ENCODE measurements around the gene PAX2. TPM values are rescaled to one million over a fixed set of nuclear protein-coding genes. Genes with fewer than 3 reads are reported as not detected.
A peak's percentile ranks its signal among the peaks of the same experiment; 100 is the strongest.

Gene PAX2
- total RNA-seq, 1 donor from 2014 or later = not detected

DNA sequence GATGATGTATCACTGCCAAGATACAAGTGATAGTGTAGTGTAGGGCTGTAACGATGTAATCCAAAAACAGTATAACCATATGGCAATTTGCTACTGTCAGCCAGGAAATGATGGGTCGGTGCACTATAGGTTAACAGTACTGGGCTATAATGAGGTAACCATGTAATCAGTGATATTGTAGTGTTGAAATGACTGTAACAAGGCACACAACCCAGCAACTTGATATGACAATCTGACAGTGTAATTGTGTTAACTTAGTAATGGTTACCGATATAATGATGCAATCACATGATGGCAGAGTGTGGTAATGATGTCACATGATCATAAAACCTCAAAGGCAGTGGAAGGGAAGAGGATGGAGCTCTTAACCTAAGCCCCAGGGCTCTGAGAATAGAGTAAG, 93.6 kb downstream of the PAX2 start:
- no peak for DNase-seq (ENCODE audit: low read depth in 2 of 2)

DNA sequence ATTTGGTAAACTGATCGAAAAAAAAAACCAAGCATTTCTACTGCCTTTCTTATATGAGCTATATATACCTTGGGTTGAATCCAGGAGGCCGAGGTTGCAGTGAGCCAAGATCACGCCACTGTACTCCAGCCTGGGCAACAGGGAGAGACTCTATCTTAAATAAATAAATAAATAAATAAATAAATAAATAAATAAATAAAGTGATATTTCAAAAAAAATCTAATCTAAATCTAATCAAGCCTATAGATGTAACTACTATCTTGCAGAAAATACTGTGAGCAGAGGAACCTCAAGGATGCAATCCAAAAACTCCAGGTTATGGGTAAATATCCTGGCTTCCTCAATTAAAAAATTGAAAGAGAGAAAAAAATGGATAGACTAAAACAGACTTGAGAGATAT, 96.1 kb downstream of the PAX2 start:
- no peak for DNase-seq (ENCODE audit: low read depth in 2 of 2)

DNA sequence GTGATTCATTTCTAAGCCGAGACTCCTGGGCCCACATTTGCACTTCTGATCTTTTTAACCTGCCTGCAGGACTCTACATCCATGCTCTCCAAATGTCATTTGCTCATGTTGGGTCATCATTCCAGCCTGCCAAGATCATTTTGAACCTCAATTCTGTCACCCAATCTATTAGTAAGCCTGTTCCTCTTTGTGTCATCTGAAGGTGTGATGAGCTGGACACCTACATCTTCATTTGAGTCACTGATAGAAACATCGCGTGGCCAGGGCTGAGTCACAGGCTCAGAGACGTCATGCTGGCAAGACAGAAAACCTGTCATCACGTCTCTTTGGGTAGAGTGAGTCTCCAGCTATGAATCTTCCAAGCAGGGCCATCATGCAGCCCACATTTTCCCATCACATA, 102.1 kb downstream of the PAX2 start:
- no peak for DNase-seq (ENCODE audit: low read depth in 2 of 2)

DNA sequence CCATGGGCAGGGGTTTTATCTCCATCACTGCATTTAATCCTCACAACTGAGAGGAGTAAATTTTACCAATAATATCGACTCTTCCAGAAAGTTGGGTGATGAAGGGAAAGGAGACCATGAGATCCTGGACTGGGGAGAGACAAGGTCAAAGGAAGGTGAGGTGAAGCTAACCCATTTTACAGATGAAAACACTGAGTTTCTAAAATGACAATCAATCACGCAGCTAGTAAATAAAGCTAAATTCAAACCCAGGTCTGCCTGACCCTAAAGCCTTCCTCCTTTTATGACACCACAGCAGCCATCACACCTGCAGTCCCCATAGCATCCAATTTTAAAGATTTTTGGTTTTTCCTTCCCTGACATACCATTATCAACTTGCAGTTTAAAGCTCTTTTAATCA, 103.4 kb downstream of the PAX2 start:
- DNase-seq (ENCODE audit: low read depth in 2 of 2) = no peak

DNA sequence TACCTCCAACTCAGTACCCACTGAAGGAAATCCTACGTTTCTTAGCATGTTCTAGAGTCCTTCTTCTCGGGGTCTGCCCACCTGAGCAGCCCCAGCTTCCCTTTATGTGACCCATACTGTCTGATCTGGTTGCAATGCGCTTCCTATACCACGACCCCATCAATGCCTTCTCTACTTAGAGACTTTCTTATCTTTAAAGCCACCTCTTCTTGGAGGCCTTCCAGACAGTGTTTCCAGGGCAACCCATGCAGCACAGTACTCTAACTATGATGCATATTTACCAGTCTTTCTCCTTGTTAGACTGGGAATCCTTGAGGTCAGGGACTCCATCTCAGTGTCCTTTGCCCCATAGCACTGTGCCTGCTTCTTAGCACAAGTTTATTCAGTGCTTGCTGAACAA, 112.9 kb downstream of the PAX2 start:
- no peak for DNase-seq (ENCODE audit: low read depth in 2 of 2)

DNA sequence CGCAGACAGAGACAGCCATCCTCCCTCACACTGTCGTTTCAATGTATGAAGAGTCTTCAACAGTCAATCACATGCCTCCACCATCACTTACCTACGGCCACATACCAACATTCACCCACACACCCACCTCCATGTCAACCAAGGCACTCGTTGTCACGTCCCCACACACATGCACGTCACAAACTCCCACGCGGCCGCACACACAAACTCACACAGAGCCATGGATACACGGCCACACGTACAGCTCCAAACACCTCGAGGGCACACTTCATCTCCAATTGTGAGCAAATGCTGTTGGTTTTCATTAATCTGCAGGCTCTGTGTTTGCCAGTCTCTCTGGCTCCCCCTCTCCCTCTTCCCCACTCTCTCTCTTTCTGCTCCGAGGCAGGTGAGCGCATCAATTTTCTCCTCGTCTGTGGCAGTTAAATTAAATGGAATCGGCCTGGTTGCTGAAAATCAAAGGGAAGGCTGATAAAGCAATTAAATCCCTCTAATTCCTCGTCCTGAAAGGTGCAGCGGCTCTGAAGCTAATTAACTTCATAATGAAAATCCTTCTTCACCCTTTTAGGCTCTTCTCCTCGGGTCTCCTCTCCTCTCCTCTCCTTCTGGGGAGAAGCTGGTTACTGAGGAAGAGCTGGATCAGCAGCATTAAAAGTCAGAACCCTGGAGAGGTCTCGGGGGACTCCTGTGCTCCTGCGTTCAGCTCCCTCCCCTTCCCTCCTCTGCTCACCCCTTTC, 113.5 kb downstream of the PAX2 start:
- no peak for DNase-seq (ENCODE audit: low read depth in 2 of 2)

DNA sequence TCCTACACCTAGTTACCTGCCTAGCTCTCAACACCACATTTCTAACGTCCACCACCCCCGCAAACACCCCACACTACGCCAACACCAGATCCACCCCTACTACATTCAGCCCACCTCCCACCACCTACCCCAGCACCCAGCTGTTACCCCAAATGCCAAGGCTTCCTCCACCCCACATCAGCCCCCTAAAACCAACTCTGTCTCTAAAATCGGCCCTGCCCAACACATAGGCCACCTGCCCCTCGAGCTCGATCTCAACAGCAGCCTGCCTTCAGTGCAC, 114.0 kb downstream of the PAX2 start:
- no peak for DNase-seq (ENCODE audit: low read depth in 2 of 2)

DNA sequence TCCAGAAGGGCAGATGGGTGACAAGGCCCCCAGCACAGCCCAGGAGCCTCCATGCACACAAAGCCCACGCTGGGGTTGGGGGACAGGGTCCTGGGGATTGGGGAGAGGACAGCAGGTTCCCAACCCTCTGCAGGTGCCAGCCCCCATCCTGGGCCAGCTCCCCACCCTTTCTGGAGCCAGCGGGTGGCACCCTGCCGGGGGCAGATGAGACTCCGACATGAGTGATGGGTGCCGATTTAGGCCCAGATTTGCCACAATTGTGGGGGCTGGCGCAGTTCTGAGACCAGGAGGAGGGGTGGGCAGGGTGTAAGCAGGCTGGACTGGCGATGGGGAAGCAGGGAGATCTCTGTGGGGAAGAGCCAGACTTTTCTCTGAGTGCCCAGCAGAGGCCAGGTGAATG, 118.1 kb downstream of the PAX2 start:
- no peak for DNase-seq (ENCODE audit: low read depth in 2 of 2)

DNA sequence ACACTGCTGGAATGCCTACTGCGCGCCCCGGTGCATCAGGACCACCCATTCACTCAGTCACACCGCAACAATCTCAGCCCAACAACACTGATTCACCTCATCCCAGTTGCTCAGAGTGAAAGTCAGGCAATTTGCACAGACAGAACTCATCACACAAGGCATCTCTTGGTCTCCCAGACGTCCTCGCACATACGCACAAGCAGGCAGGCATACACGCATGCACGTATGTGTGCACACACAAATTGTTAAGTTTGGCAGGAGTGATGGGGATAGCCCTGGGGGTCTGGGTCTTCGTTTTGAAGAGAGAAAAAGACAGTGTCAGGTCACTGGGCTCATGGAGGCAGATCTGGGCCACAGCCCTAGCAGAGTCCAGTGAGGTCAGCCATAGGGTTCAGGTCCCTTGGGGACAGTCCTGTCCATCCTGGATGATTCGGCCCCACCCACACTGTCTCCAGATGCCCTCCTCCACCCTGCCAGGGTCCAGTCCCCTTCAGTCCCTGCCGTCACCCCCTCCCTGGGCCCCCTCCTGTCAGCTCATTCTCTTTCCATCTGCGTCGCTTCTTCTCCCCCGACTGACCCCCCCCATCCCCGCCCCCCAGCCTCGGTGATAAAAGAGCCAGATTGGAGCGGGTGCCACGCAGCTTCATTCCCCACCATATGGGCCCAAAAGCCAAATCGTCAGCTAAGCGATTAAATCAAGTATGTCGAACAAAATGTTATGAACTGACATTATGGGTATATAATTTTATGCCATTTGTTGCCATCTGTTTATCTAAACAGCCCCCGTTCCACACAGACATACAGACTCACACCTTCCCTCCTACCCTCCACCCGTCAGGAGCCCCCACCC, 118.9 kb downstream of the PAX2 start:
- DNase-seq (ENCODE audit: low read depth in 2 of 2) = no peak

DNA sequence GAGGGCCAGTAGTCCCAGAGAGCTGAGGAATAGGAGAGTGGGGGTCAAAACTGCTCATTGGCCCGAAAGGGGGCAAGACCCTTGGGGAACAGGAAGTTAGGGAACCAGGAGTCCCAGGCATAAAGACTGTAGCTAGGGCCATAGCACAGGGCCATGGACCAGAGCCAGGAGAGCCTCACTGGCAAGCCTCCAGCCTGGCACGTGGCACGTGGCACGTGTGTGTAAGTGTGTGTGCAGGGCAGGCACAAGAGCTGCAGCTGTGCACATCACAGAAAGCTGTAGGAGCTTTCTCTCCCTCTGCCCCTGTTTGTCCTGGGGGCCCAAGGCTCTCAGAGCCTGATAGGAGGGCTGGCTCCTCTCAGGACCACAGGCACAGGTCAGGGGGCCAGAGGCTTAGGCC, 119.6 kb downstream of the PAX2 start:
- no peak for DNase-seq (ENCODE audit: low read depth in 2 of 2)

DNA sequence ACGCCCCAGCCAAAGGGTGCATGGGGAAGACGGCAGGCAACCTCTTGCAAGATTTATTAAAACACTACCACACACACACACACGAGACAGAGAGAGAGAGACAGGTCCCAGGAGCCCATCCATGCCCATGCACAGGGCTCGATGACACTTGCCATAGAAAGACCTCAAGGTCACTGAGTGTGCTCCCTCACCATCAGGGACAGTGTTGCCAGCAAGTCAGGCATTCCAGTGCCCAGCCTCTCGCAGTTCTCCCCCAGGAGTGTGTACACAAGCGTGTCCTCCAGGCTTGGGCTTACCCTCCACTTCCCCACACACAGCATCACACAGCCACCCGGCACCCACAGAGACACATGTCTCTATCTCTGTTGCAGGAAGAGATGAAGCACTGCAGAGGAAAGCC, 120.6 kb downstream of the PAX2 start:
- no peak for DNase-seq (ENCODE audit: low read depth in 2 of 2)

DNA sequence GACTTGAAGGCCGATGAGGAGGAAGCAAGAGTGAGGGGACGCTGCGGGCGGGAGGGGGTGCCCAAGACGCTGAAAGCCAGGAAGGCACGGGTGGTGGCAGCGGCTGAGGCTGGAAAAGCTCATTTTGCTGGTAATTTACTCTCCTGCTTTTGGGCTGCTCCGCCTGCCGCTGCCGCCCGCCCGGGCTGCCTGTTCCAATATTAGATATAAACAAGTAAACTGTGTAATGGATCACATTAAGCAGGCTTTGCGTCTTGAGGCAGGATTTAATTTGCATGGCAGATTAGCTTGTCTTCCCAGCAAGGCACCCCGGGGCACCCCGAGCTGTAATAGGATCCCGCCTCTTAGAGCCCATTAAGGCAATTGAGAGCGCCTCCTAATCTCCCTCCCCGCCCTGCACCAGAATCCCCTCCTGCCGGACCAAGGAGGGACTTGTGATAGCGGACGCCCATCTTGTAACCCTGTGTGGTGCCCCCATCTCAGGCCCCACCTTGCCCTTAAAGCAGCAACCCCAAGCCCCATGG, 121.3 kb downstream of the PAX2 start:
- DNase-seq (ENCODE audit: low read depth in 2 of 2) = no peak

DNA sequence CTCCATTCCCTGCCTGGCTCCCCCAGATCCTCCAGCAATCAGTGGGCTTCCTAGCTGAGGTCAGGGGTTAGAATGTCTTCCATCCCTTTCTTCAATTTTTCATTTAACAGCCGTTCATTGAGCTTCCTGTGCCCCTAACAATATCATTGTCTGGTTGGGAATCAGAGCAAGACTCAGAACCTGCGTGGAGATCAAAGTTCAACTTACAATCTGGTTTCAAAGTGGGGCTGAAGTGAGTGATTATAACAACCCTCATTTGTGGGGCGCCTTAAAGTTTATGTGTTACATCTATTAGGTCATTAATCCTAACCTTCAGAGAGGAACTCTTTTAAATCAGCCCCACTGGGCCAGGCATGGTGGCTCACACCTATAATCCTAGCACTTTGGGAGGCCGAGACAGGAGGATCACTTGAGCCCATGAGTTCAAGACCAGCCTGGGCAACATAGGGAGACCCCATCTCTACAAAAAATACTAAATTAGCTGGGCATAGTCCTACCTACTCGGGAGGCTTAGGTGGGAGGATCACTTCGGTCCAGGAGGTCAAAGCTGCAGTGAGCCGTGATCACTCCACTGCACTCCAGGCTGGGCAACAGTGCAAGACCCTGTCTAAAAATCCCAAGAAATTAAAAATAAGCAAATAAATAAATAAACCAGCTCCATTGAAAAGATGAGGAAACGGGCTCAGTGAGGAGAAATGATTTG, 122.0 kb downstream of the PAX2 start:
- DNase-seq (ENCODE audit: low read depth in 2 of 2) = no peak

DNA sequence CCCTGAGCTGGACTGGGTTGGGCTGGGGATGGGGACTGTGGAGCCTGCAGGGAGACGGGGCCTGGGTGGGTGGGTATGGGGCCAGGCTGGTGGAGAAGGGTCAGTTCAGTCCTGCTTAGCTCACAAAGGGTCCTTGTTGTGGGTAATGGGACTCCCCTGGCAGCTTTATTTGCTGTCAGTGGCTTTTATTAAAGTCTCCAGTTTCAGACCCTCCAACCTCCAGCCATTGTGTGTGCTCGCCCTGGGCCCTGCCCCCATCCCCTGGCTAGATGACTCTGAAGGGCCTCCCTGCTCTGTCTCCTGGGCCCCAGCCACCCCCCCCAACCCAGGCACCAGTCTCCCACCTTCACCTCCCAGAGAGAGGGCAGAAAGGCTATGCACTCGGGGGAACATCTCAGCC, 123.0 kb downstream of the PAX2 start:
- no peak for DNase-seq (ENCODE audit: low read depth in 2 of 2)

DNA sequence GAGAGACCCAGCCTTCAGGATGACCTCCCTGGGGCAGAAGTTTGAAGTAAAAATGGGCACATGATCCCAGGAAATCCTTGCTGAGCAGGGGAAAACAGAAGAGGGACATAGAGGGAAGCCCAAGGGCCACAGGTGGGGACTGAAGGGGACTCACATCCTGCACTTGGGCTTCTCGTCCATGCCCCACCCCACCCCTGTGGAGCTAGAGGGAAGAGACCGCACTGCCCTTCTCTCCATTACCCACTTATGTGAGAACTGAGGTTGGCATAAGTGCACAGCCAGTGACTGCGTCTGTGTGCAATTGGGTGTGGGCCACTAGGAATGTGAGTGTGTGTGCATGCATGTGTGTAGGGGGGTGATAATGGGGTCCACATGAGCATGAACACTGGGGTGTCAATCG, 124.0 kb downstream of the PAX2 start:
- no peak for DNase-seq (ENCODE audit: low read depth in 2 of 2)

DNA sequence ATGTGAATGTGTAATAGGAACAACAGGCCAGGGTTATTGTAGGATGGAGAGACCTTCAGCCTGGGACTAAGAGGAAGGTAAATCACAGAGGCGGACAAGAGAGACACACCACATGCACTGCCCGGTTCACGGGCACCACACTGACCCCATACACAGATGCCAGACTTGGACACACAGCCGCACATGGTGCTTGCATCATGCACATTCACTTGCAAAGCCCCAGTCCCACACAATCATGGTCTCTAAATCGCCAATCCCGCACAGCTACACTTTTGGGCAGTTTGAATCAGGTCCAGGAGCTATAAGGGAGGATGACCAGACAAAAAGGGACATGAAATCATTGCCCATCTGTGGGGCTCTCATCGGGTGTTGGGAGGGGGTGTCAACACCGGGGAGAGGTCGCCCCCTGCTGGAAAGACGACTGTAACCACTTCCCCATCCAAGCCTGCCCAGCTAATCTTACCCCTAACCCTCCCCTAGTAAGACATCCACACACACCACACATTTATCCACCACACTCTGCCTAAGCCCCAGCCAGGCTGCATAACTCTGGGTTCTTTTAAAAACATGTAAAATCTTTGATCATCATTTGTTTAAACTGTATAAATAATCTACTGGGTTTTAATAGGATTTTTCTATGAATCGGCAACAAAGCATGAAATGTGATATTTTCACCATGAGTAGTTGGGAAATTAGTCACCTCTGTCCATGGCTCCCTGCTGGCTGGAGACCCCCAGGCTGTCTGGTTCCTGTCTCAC, 126.8 kb downstream of the PAX2 start:
- DNase-seq (ENCODE audit: low read depth in 2 of 2) = peak in 1 of 2 donors; percentile 56

DNA sequence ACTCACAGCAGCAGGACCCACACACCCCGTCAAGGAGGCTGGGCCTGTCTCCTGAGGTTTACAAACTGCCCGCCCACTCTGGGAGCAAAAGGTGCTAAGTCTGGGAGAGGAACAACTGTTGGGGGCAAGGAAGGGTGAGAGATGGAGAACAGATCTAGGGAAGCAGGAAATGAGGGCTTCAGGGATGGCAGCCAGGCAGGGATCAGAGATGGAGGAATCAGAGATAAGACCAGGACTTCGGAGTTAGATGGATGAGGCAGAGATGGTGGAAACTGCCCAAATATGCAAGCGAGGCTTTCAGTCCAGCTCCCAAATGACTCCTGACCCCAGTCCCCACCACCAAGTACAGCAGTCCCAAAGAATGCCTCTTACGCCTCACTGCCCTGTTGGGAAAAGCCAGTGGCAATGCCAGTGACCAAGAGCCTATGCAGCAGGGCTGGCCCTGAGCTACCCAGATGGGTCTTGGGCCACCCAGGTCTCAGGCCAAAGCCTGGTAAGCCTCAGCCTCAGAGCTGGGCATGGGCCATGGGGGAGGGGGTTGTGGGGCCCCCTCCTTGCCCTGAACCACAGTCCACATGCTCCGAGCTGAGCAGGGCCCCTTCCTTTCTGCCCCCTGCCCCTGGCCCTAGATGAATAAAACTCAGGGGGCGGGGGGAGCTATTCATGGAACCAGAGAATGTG, 127.9 kb downstream of the PAX2 start:
- DNase-seq (ENCODE audit: low read depth in 2 of 2) = no peak

DNA sequence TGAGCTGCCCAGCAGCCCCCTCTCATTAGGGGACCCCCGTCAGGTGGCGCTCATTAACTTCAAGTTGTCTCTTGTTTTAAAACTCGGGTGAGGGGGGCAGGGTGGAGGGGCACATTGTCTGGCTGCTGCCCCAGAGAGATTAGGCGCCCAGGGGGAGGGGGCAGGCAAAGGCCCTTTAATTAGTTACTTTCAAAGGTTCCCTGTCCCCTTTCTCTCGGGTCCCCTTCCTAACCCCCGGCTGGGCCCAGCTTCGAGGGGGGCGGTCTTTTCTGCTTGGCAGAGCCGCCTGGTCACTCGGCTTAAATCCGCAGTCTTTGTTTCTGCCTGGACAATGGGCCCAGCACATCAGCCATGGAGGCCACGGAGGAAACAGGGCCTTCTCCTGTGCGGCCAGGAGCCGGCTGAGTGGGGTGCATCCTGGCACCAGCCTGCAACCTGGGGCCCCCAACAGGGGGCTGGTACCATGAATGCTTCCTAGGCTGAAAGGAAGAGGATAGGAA, 128.5 kb downstream of the PAX2 start:
- DNase-seq (ENCODE audit: low read depth in 2 of 2) = no peak

DNA sequence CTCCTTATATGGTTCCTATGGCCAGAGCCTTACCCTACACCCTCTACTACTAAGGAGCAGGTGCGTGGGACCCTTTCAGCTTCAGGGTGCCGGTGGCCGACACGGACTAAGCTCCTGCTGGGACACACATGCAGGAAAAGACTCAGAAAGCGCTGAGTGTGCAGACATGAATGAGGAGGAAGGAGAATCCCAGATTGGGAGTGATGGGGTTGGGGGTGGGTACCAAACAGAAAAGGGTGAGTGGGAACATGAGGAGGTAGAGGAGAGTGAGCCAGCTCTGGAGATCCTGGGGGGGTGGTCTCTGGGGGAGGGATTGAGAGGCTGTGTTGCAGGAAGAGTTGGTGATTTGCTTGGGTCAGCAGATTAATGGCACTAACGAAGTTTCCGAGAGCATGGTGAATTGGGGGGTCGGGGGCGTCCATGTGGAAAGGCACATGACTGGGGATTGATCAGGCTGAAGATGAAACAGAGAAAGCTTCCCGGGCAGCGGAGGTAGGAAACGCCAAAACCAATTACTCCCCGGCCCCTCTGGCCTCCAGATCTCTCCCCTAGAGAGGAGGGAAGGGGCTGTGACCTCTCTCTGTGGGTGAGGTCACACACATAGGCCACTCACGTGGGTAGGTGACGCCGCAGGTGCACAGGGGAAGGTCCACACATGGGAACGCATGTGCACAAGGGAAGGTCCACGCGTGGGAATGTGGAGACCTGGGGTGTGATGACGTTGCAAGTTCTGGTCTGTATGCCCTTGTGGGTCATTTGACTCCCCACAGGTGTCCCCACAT, 129.5 kb downstream of the PAX2 start:
- no peak for DNase-seq (ENCODE audit: low read depth in 2 of 2)

DNA sequence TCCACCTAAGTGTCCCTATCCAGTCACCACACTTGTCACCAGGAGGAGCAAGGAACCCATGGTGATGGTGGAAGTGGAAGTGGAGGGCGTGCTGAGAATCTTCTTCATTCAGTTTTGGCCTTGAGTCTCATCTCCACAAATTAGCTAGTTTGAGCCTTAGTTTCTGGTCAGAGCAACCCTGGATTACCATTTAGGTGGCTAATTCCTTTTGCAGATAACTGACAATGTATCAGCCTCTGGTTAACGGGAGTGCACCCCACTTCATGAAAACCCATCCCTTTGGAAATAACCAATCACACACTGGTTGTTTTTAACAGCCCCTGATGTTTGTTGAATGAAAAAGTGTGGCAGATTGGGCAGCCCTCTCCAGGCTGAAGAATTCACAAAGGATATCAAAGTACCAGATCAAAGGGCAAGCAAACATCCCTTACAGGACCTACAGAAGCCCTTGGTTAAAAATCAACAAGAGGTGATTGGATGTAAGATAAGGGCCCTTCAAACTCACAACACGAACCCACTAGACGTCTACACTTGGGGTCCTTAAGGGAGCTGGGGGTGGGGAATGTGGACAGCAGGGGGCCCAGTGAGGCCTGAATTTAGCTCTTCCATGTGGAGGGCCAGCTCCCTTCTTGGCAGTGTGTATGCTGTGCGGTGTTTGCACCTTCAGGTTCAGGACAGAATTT, 130.2 kb downstream of the PAX2 start:
- DNase-seq (ENCODE audit: low read depth in 2 of 2) = no peak
